Peyer's patch (tissue), 4 donors: ENCODE data around the gene TMED8.

ENCODE experiments used
- CTCF ChIP-seq, 6 experiments: fragments of 450-650 bp in 4 of 6; fragments of 200-600 bp in 2 of 6; sonication (generic) in 1 of 6; IDR thresholded peaks; one replicate each; pipeline ENCODE4 v1.5.1; 2017 to 2019; ENCODE audit warnings: antibody characterized with exemption in 6 of 6, mild to moderate bottlenecking in 3 of 6, moderate library complexity in 1 of 6
- POLR2A ChIP-seq, 2 donors: fragments of 450-650 bp; IDR thresholded peaks; one replicate each; pipeline ENCODE4 v1.5.1; 2017; ENCODE audit warnings: antibody characterized with exemption in 2 of 2, mild to moderate bottlenecking in 2 of 2, moderate library complexity in 2 of 2

DNA sequence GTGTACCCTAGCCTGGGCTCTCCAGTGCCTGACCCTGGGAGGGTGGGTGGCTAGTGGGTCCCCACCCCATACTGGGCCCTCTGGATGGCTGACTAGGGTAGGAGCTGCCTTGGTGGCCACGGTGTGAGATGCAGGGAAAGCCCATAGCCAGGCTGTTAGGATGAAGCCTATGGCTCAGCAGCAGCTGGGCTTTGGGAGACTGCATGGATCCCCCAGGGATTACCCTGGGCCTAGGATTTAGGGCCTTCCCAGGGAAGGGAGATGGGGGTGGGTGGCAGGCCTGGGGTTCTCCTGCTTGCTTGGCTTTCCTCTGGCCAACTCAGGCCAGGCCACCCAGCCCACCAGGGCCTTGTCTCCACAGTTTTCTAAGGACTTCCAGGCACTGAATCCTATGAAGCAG, 49.8 kb downstream of the TMED8 start:
- TF ChIP-seq CTCF (IDR thresholded peaks at IDR 0.05) (no peak), POLR2A (IDR thresholded peaks at IDR 0.05) (no peak)
